H1 (cell line): ENCODE results near the gene THBD. TPM values are rescaled to one million over a fixed set of nuclear protein-coding genes. Genes with fewer than 3 reads are reported as not detected.
A peak's percentile ranks its signal among the peaks of the same experiment; 100 is the strongest.

ENCODE experiments used
- CTCF ChIA-PET: fragments of 300-600 bp; sonication (Branson Sonifier 250); formaldehyde crosslinking; loops from one replicate; lab custom pipeline; 2021; ENCODE audit not compliant: partially characterized antibody; lab: Charles Lee
- POLR2A ChIA-PET: fragments of 300-600 bp; sonication (Branson Sonifier 250); formaldehyde crosslinking; loops from one replicate; lab custom pipeline; 2021; ENCODE audit warnings: inconsistent platforms; ENCODE audit not compliant: partially characterized antibody; lab: Charles Lee
- DNase-seq, 2 experiments: peaks; one replicate each; pipeline versions ENCODE4 v3.0.0 to v3.0.0-alpha.2; 2010 to 2022; ENCODE audit warnings: low spot score in 2 of 2, low read depth in 1 of 2, mixed read lengths in 1 of 2
- FAIRE-seq: peaks from 2 replicates; lab custom pipeline; 2011; peaks lifted over from hg19 to GRCh38; lab: Jason Lieb, UNC
- H2AFZ ChIP-seq: 2 replicates; pipeline ENCODE4 v1.8.1; 2012; ENCODE audit warnings: low read length, inconsistent platforms
- H2AK5ac ChIP-seq: 2 replicates; pipeline ENCODE4 v1.6.1; 2013; ENCODE audit warnings: low read depth, low read length
- H2BK120ac ChIP-seq: replicated peaks from 2 replicates; pipeline ENCODE3; 2013; ENCODE audit warnings: low read depth, low read length, inconsistent platforms
- H2BK12ac ChIP-seq: 2 replicates; pipeline ENCODE4 v1.6.1; 2013; ENCODE audit warnings: low read depth, low read length
- H2BK15ac ChIP-seq: 2 replicates; pipeline ENCODE4 v1.6.1; 2013; ENCODE audit warnings: low read length
- H2BK20ac ChIP-seq: 2 replicates; pipeline ENCODE4 v1.6.1; 2013; ENCODE audit warnings: low read length
- H2BK5ac ChIP-seq: 2 replicates; pipeline ENCODE4 v1.6.1; 2013; ENCODE audit warnings: low read depth, low read length
- H3K14ac ChIP-seq: 2 replicates; pipeline ENCODE4 v1.6.1; 2013; ENCODE audit warnings: inconsistent platforms; ENCODE audit not compliant: insufficient read length
- H3K18ac ChIP-seq: 2 replicates; pipeline ENCODE4 v1.6.1; 2013; ENCODE audit warnings: low read length; ENCODE audit errors: extremely low read depth
- H3K23ac ChIP-seq: 2 replicates; pipeline ENCODE4 v1.6.1; 2013; ENCODE audit warnings: inconsistent platforms; ENCODE audit not compliant: insufficient read length
- H3K23me2 ChIP-seq: 2 replicates; pipeline ENCODE4 v1.6.1; 2013; ENCODE audit warnings: low read depth, low read length
- H3K27ac ChIP-seq: 2 replicates; pipeline ENCODE4 v1.6.1; 2011; ENCODE audit warnings: low read depth, low read length, inconsistent platforms
- H3K27me3 ChIP-seq, 4 experiments: replicated peaks in 1 of 4; 1 replicate in 1 of 4; 2 replicates in 3 of 4; pipeline versions ENCODE4 v1.6.1 to v1.8.1; 2011 to 2013; ENCODE audit warnings: low read length in 3 of 4, mild to moderate bottlenecking in 3 of 4, inconsistent platforms in 2 of 4, mixed read lengths in 2 of 4, moderate library complexity in 1 of 4; ENCODE audit not compliant: control insufficient read depth in 3 of 4, insufficient read depth in 3 of 4; ENCODE audit errors: extremely low read depth in 1 of 4
- H3K36me3 ChIP-seq, 4 experiments: 2 replicates each; pipeline versions ENCODE4 v1.6.1 to v1.8.1; 2011 to 2013; ENCODE audit warnings: mild to moderate bottlenecking in 4 of 4, low read length in 3 of 4, moderate library complexity in 2 of 4, control low read depth in 1 of 4, inconsistent platforms in 1 of 4; ENCODE audit not compliant: insufficient read depth in 4 of 4, control insufficient read depth in 2 of 4
- H3K4ac ChIP-seq: replicated peaks from 2 replicates; pipeline ENCODE3; 2013; ENCODE audit warnings: low read length, low read depth, mixed read lengths, inconsistent platforms; ENCODE audit not compliant: insufficient read length
- H3K4me1 ChIP-seq, 4 experiments: replicated peaks in 1 of 4; 1 replicate in 1 of 4; 2 replicates in 3 of 4; pipeline versions ENCODE4 v1.6.1 to v1.8.1; 2011 to 2013; ENCODE audit warnings: low read length in 3 of 4, inconsistent platforms in 2 of 4, mixed read lengths in 1 of 4; ENCODE audit not compliant: insufficient read depth in 4 of 4, control insufficient read depth in 3 of 4
- H3K4me2 ChIP-seq, 2 experiments: 2 replicates each; pipeline versions ENCODE4 v1.6.1 to v1.8.1; 2011 to 2013; ENCODE audit warnings: low read depth in 2 of 2, low read length in 2 of 2, control low read depth in 1 of 2, inconsistent platforms in 1 of 2, mild to moderate bottlenecking in 1 of 2; ENCODE audit not compliant: insufficient read depth in 1 of 2
- H3K4me3 ChIP-seq, 4 experiments: fragments of 200-600, 300-600 bp in 1 of 4; sonication (generic), shearing (Covaris generic), sonication (Bioruptor Twin) in 1 of 4; 2 replicates each; pipeline versions ENCODE4 v1.5.1 to v1.8.1; 2011 to 2016; ENCODE audit warnings: low read length in 4 of 4, low read depth in 3 of 4, control low read depth in 2 of 4, inconsistent platforms in 2 of 4, mild to moderate bottlenecking in 2 of 4, mixed read lengths in 1 of 4, moderate library complexity in 1 of 4; ENCODE audit not compliant: insufficient read depth in 2 of 4; ENCODE audit errors: extremely low read depth in 1 of 4
- H3K56ac ChIP-seq: replicated peaks from 2 replicates; pipeline ENCODE3; 2013; ENCODE audit warnings: low read depth, mild to moderate bottlenecking, mixed read lengths, low read length, inconsistent platforms; ENCODE audit not compliant: insufficient read length
- H3K79me1 ChIP-seq: 2 replicates; pipeline ENCODE4 v1.6.1; 2013; ENCODE audit warnings: low read depth, low read length, control low read depth
- H3K79me2 ChIP-seq, 2 experiments: 2 replicates each; pipeline versions ENCODE4 v1.6.1 to v1.8.1; 2012 to 2013; ENCODE audit warnings: low read length in 2 of 2, mild to moderate bottlenecking in 2 of 2, inconsistent platforms in 1 of 2; ENCODE audit not compliant: insufficient read depth in 2 of 2, control insufficient read depth in 1 of 2
- H3K9ac ChIP-seq, 4 experiments: replicated peaks in 1 of 4; 1 replicate in 1 of 4; 2 replicates in 3 of 4; pipeline versions ENCODE4 v1.6.1 to v1.8.1; 2011 to 2013; ENCODE audit warnings: low read depth in 3 of 4, low read length in 3 of 4, control low read depth in 2 of 4, mild to moderate bottlenecking in 2 of 4, moderate library complexity in 2 of 4, inconsistent platforms in 1 of 4; ENCODE audit errors: extremely low read depth in 1 of 4
- H3K9me3 ChIP-seq, 2 experiments: 2 replicates each; pipeline versions ENCODE4 v1.6.1 to v1.8.1; 2012 to 2013; ENCODE audit warnings: mild to moderate bottlenecking in 2 of 2, moderate library complexity in 2 of 2, control low read depth in 1 of 2, inconsistent platforms in 1 of 2, low read depth in 1 of 2, low read length in 1 of 2, mixed read lengths in 1 of 2; ENCODE audit not compliant: insufficient read depth in 2 of 2
- H4K20me1 ChIP-seq, 2 experiments: replicated peaks in 1 of 2; 2 replicates each; pipeline versions ENCODE3 to v1.8.1; 2011 to 2013; ENCODE audit warnings: inconsistent platforms in 2 of 2, low read length in 2 of 2, mild to moderate bottlenecking in 1 of 2; ENCODE audit not compliant: insufficient read depth in 2 of 2, control insufficient read depth in 1 of 2
- H4K5ac ChIP-seq: 2 replicates; pipeline ENCODE4 v1.6.1; 2013; ENCODE audit warnings: low read length, low read depth, mixed read lengths, inconsistent platforms; ENCODE audit not compliant: insufficient read length
- H4K8ac ChIP-seq: 2 replicates; pipeline ENCODE4 v1.8.0; 2013; ENCODE audit warnings: mild to moderate bottlenecking, moderate library complexity, low read length, inconsistent platforms; ENCODE audit not compliant: insufficient read depth; ENCODE audit errors: extremely low read depth
- H4K91ac ChIP-seq: replicated peaks from 2 replicates; pipeline ENCODE3; 2013; ENCODE audit warnings: low read length, mixed read lengths, inconsistent platforms; ENCODE audit not compliant: insufficient read length
- CBX8 ChIP-seq: fragments of 300-800, 300-1000 bp; sonication (generic); IDR thresholded peaks from 2 replicates; pipeline ENCODE4 v1.7.1; 2016; ENCODE audit warnings: low read depth, low read length, borderline replicate concordance
- CHD1 ChIP-seq: IDR thresholded peaks from 2 replicates; pipeline ENCODE4 v1.6.1; 2012; ENCODE audit warnings: low read depth, low read length, improper control_type of control experiment
- CHD2 ChIP-seq: IDR thresholded peaks from 2 replicates; pipeline ENCODE4 v1.6.1; 2012; ENCODE audit warnings: low read length, improper control_type of control experiment
- EP300 ChIP-seq, 2 experiments: IDR thresholded peaks; 1 replicate in 1 of 2; 2 replicates in 1 of 2; pipeline ENCODE4 v1.6.1; 2011 to 2012; ENCODE audit warnings: low read depth in 2 of 2, low read length in 2 of 2, mild to moderate bottlenecking in 2 of 2, borderline replicate concordance in 1 of 2, inconsistent platforms in 1 of 2, moderate library complexity in 1 of 2
- HDAC2 ChIP-seq, 2 experiments: fragments of 300-600 bp in 1 of 2; sonication (generic) in 1 of 2; IDR thresholded peaks; 2 replicates each; pipeline ENCODE4 v1.6.1; 2011 to 2012; ENCODE audit warnings: low read depth in 2 of 2, low read length in 2 of 2, mild to moderate bottlenecking in 2 of 2, moderate library complexity in 2 of 2, borderline replicate concordance in 1 of 2, inconsistent platforms in 1 of 2
- JUN ChIP-seq: IDR thresholded peaks from 2 replicates; pipeline ENCODE4 v1.6.1; 2011; ENCODE audit warnings: low read depth, mild to moderate bottlenecking, improper control_type of control experiment, low read length
- JUND ChIP-seq: IDR thresholded peaks from 2 replicates; pipeline ENCODE4 v1.6.1; 2011; ENCODE audit warnings: mild to moderate bottlenecking, improper control_type of control experiment, low read length
- KDM4A ChIP-seq: IDR thresholded peaks from one replicate; pipeline ENCODE4 v1.7.1; 2012; ENCODE audit warnings: low read depth, mild to moderate bottlenecking, moderate library complexity, low read length, inconsistent platforms; ENCODE audit not compliant: severe bottlenecking
- RAD21 ChIP-seq, 2 experiments: IDR thresholded peaks in 1 of 2; conservative IDR thresholded peaks in 1 of 2; 2 replicates each; pipeline ENCODE4 v1.6.1; 2011; ENCODE audit warnings: low read depth in 2 of 2, low read length in 2 of 2, improper control_type of control experiment in 1 of 2, inconsistent platforms in 1 of 2, mild to moderate bottlenecking in 1 of 2, moderate library complexity in 1 of 2
- SP1 ChIP-seq: IDR thresholded peaks from 2 replicates; pipeline ENCODE4 v1.6.1; 2011; ENCODE audit warnings: low read depth, low read length
- SP2 ChIP-seq: IDR thresholded peaks from 2 replicates; pipeline ENCODE4 v1.6.1; 2012; ENCODE audit warnings: mild to moderate bottlenecking, low read length, inconsistent platforms
- YY1 ChIP-seq: IDR thresholded peaks from 2 replicates; pipeline ENCODE4 v1.6.1; 2011; ENCODE audit warnings: low read depth, mild to moderate bottlenecking, low read length
- WGBS, 2 experiments: shearing (Covaris generic) in 1 of 2; methylation state at CpG; one replicate each; pipeline versions ENCODE4 v1.1.6 to v1.1.7; 2013 to 2015; ENCODE audit warnings: low lambda C conversion rate in 2 of 2, mixed read lengths in 2 of 2, inconsistent platforms in 1 of 2, low coverage in 1 of 2, missing lambda C conversion rate in 1 of 2; ENCODE audit not compliant: insufficient replicate concordance in 2 of 2, insufficient coverage in 1 of 2, insufficient read length in 1 of 2; ENCODE audit errors: extremely low coverage in 1 of 2, missing lambda C conversion rate in 1 of 2; 5-methylcytosine and 5-hydroxymethylcytosine counted together
- polyA plus RNA-seq, 7 experiments: library from polyadenylated mRNA; depleted of rRNA in 3 of 7; stranded (reverse) in 5 of 7; unstranded in 2 of 7; fragments of >200 nt in 5 of 7; fragments of 200-250 nt in 2 of 7; gene quantifications; 1 replicate in 5 of 7; 2 replicates in 1 of 7; 4 replicates in 1 of 7; pipeline versions ENCODE4 v1.2.1 to v1.2.3, GENCODE V29; 2011 to 2013; ENCODE audit warnings: missing spikeins in 2 of 7, mixed read lengths in 2 of 7
- total RNA-seq: library from RNA; stranded (reverse); fragmentation: NEBNext Ultra II Directional; extraction: Animal tissue kit (Norgen Biotek cat#: 25700); gene quantifications from 2 replicates; pipeline ENCODE4 v1.2.1, GENCODE V29; 2021

The THBD gene
- total and polyA plus RNA-seq, 2 of the 8 experiments (the other 6 are each of a cell fraction or from before 2014, with no cell fraction given) = 0.21 to 0.43 TPM

GRCh38 chr20:23097636-23098580, 48.4 kb upstream of the THBD start:
- no peaks in the 10 kb centered on the region for H3K36me3 ChIP-seq
- no peak overlapping the region for H3K27ac ChIP-seq
- no peak overlapping the region for H2BK20ac ChIP-seq
- H4K20me1 ChIP-seq = no peaks in the 10 kb centered on the region
- no peak for FAIRE-seq
- no peak overlapping the region for H2AK5ac ChIP-seq
- H3K79me1 ChIP-seq = no peaks in the 10 kb centered on the region
- no peak overlapping the region for H2AFZ ChIP-seq
- no peak overlapping the region for H4K5ac ChIP-seq
- CTCF ChIA-PET = interaction anchor here (2.7 kb wide), 1 partner anchor 47 kb away, joined by 11 read pairs; no protein-coding TSS in a partner anchor
- H2BK120ac ChIP-seq = no peak overlapping the region
- H3K79me2 ChIP-seq = no peaks in the 10 kb centered on the region
- H3K23ac ChIP-seq = no peak overlapping the region
- H3K23me2 ChIP-seq = no peaks in the 10 kb centered on the region
- H3K9me3 ChIP-seq = no peaks in the 10 kb centered on the region
- H3K4ac ChIP-seq = no peak overlapping the region
- no peak overlapping the region for H3K56ac ChIP-seq
- H3K14ac ChIP-seq = peak overlapping the region; percentile 50
- H2BK15ac ChIP-seq = no peak overlapping the region
- H3K4me1 ChIP-seq = no peaks in the 10 kb centered on the region
- no peak overlapping the region for H3K9ac ChIP-seq
- no peak overlapping the region for H3K18ac ChIP-seq
- H3K27me3 ChIP-seq = no peaks in the 10 kb centered on the region
- H4K91ac ChIP-seq = no peak overlapping the region
- H2BK12ac ChIP-seq = no peak overlapping the region
- H4K8ac ChIP-seq = no peak overlapping the region; the same call in 1 of the 2 replicates
- WGBS, 2 experiments = 85% methylated on average over 16 of the region's 16 CpGs; no CpG with 5 or more reads in 1 of the 2 experiments
- no peak overlapping the region for H3K4me2 ChIP-seq
- H3K4me3 ChIP-seq = no peak overlapping the region
- POLR2A ChIA-PET = interaction anchor here (0.9 kb wide), 1 partner anchor 11 kb away, joined by 3 read pairs; the partner anchor contains the start of gene CD93
- H2BK5ac ChIP-seq = no peak overlapping the region
- no peak for DNase-seq
- TF ChIP-seq YY1 = no peak
- TF ChIP-seq SP1 = no peak
- TF ChIP-seq EP300 (IDR thresholded peaks at IDR 0.05; ENCODE audit: borderline replicate concordance in 1 of 2, low read depth in 2 of 2, low read length in 2 of 2) = no peak
- no peak for TF ChIP-seq CHD1
- no peak for TF ChIP-seq CBX8
- TF ChIP-seq JUND = no peak
- TF ChIP-seq SP2 = no peak
- no peak for TF ChIP-seq HDAC2 (IDR thresholded peaks at IDR 0.05; ENCODE audit: borderline replicate concordance in 1 of 2, low read depth in 2 of 2, low read length in 2 of 2)
- no peak for TF ChIP-seq RAD21 (IDR thresholded peaks at IDR 0.05 in 1 of 2, conservative IDR thresholded peaks at IDR 0.05 in 1 of 2; ENCODE audit: low read depth in 2 of 2, low read length in 2 of 2)
- TF ChIP-seq KDM4A = no peak
- TF ChIP-seq CHD2 = no peak
- no peak for TF ChIP-seq JUN
